K562 (cell line): ENCODE data around the gene GJD2. TPM values are rescaled to one million over a fixed set of nuclear protein-coding genes. Genes with fewer than 3 reads are reported as not detected.

Experiments
- MNT ChIP-seq, 2 experiments: fragments of 450-650 bp; conservative IDR thresholded peaks; 2 replicates each; pipeline ENCODE4 v1.6.1; 2017; ENCODE audit warnings: mild to moderate bottlenecking in 2 of 2, moderate library complexity in 2 of 2
- RFX5 ChIP-seq: IDR thresholded peaks from 2 replicates; pipeline ENCODE4 v1.6.1; 2011; ENCODE audit warnings: low read depth, mild to moderate bottlenecking, improper control_type of control experiment, low read length
- polyA plus RNA-seq, 8 experiments: library from polyadenylated mRNA; depleted of rRNA in 4 of 8; stranded (reverse) in 5 of 8; unstranded in 3 of 8; fragments of >200 nt; fragmentation: Nextera tagmentation in 2 of 8; fragmentation: Illumina TruSeq in 1 of 8; extraction: Ambion mirVana in 2 of 8; extraction: Trizol in 1 of 8; gene quantifications; 2 replicates each; pipeline versions ENCODE4 v1.2.1 to v1.2.3, GENCODE V29; 2011 to 2014; ENCODE audit warnings: inconsistent platforms in 1 of 8, missing spikeins in 1 of 8
- total RNA-seq, 7 experiments: library from RNA; depleted of rRNA in 6 of 7; stranded (reverse); fragments of >200 nt in 6 of 7; fragmentation: Illumina TruSeq in 2 of 7; extraction: Trizol in 2 of 7; gene quantifications; 2 replicates each; pipeline versions ENCODE4 v1.2.1 to v1.2.3, GENCODE V29; 2011 to 2021; ENCODE audit warnings: low replicate concordance in 1 of 7
- TF ChIP-seq, protein P1 (sequence below): sonication (generic); formaldehyde crosslinking; IDR thresholded peaks from 2 replicates; pipeline ENCODE4 v1.8.0; 2023; ENCODE audit warnings: missing genetic modification reagents, mild to moderate bottlenecking, borderline replicate concordance

Gene GJD2
- total and polyA plus RNA-seq, 9 of the 15 experiments (the other 6 are each of a cell fraction or from before 2014, with no cell fraction given), result not detected

DNA sequence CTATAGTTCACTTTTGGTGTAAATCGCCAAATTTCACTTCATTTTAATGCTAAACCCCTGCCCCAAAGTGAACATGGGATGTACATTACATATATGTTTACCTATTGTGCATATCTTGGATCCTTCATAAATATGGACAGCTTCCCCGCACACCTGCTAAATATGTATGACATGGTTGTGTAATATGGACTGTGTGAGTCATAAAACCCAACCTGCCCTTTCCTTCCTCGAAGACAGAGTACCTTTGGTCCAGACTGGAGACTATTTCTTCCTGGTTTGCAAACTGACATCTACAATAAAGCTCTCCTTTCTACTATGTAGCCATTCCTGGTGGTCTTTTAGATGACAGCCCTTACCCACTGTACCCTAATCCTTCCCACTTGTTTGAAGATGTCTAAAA, 28.1 kb upstream of the GJD2 start (continued):
- TF ChIP-seq, protein P1, sequence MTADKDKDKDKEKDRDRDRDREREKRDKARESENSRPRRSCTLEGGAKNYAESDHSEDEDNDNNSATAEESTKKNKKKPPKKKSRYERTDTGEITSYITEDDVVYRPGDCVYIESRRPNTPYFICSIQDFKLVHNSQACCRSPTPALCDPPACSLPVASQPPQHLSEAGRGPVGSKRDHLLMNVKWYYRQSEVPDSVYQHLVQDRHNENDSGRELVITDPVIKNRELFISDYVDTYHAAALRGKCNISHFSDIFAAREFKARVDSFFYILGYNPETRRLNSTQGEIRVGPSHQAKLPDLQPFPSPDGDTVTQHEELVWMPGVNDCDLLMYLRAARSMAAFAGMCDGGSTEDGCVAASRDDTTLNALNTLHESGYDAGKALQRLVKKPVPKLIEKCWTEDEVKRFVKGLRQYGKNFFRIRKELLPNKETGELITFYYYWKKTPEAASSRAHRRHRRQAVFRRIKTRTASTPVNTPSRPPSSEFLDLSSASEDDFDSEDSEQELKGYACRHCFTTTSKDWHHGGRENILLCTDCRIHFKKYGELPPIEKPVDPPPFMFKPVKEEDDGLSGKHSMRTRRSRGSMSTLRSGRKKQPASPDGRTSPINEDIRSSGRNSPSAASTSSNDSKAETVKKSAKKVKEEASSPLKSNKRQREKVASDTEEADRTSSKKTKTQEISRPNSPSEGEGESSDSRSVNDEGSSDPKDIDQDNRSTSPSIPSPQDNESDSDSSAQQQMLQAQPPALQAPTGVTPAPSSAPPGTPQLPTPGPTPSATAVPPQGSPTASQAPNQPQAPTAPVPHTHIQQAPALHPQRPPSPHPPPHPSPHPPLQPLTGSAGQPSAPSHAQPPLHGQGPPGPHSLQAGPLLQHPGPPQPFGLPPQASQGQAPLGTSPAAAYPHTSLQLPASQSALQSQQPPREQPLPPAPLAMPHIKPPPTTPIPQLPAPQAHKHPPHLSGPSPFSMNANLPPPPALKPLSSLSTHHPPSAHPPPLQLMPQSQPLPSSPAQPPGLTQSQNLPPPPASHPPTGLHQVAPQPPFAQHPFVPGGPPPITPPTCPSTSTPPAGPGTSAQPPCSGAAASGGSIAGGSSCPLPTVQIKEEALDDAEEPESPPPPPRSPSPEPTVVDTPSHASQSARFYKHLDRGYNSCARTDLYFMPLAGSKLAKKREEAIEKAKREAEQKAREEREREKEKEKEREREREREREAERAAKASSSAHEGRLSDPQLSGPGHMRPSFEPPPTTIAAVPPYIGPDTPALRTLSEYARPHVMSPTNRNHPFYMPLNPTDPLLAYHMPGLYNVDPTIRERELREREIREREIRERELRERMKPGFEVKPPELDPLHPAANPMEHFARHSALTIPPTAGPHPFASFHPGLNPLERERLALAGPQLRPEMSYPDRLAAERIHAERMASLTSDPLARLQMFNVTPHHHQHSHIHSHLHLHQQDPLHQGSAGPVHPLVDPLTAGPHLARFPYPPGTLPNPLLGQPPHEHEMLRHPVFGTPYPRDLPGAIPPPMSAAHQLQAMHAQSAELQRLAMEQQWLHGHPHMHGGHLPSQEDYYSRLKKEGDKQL (CRISPR knock-in tag), result no peak
- TF ChIP-seq MNT (conservative IDR thresholded peaks at IDR 0.05), result no peak
- no peak for TF ChIP-seq RFX5
